Smooth muscle cell (in vitro differentiated cells): ENCODE data around the gene CSF1R. TPM values are rescaled to one million over a fixed set of nuclear protein-coding genes. Genes with fewer than 3 reads are reported as not detected.

Source experiments
- DNase-seq: peaks from one replicate; lab custom pipeline; 2025; ENCODE audit not compliant: unreplicated experiment; lab: John Stamatoyannopoulos, UW
- H2AFZ ChIP-seq: fragments of 200-600 bp; sonication (generic); 2 replicates; pipeline ENCODE4 v1.6.0; 2016; ENCODE audit warnings: antibody characterized with exemption, low read depth, mild to moderate bottlenecking
- H3F3A ChIP-seq: fragments of 200-600 bp; sonication (generic); 2 replicates; pipeline ENCODE4 v1.6.0; 2017; ENCODE audit warnings: antibody characterized with exemption, low read depth
- H3K27ac ChIP-seq: fragments of 200-600 bp; sonication (generic); 2 replicates; pipeline ENCODE4 v1.5.1; 2016; ENCODE audit warnings: low read depth, mild to moderate bottlenecking
- H3K27me3 ChIP-seq: fragments of 200-600 bp; sonication (generic); 2 replicates; pipeline ENCODE4 v1.6.1; 2016; ENCODE audit warnings: low read depth, mild to moderate bottlenecking
- H3K36me3 ChIP-seq: fragments of 200-600 bp; sonication (generic); 2 replicates; pipeline ENCODE4 v1.5.1; 2016; ENCODE audit warnings: low read depth
- H3K4me1 ChIP-seq: fragments of 200-600 bp; sonication (generic); 2 replicates; pipeline ENCODE4 v1.5.1; 2016; ENCODE audit warnings: low read depth
- H3K4me2 ChIP-seq: fragments of 200-600 bp; sonication (generic); 2 replicates; pipeline ENCODE4 v1.6.0; 2016; ENCODE audit warnings: mild to moderate bottlenecking
- H3K4me3 ChIP-seq: fragments of 200-600 bp; sonication (generic); 2 replicates; pipeline ENCODE4 v1.5.1; 2016; ENCODE audit warnings: mild to moderate bottlenecking
- H3K79me2 ChIP-seq: fragments of 200-600 bp; sonication (generic); 2 replicates; pipeline ENCODE4 v1.6.0; 2016; ENCODE audit warnings: low read depth, mild to moderate bottlenecking
- H3K9ac ChIP-seq: fragments of 200-600 bp; sonication (generic); 2 replicates; pipeline ENCODE4 v1.6.0; 2016; ENCODE audit warnings: low read depth
- H3K9me3 ChIP-seq: fragments of 200-600 bp; sonication (generic); replicated peaks from 2 replicates; pipeline ENCODE4 v1.5.1; 2016; ENCODE audit warnings: low read depth
- H4K20me1 ChIP-seq: fragments of 200-600 bp; sonication (generic); 2 replicates; pipeline ENCODE4 v1.6.0; 2016; ENCODE audit warnings: low read depth
- CTCF ChIP-seq: fragments of 200-600 bp; sonication (generic); IDR thresholded peaks from 2 replicates; pipeline ENCODE4 v1.5.1; 2017; ENCODE audit warnings: borderline replicate concordance, mild to moderate bottlenecking, antibody characterized with exemption; ENCODE audit not compliant: insufficient read depth, poor library complexity, severe bottlenecking
- WGBS: methylation state at CpG from one replicate; pipeline ENCODE4 v1.1.7; 2016; ENCODE audit warnings: low lambda C conversion rate; 5-methylcytosine and 5-hydroxymethylcytosine counted together
- polyA plus RNA-seq: library from polyadenylated mRNA; unstranded; fragments of >200 nt; fragmentation: Nextera tagmentation; extraction: Ambion mirVana; gene quantifications from 2 replicates; pipeline ENCODE4 v1.2.1, GENCODE V29; 2016
- total RNA-seq: library from RNA; depleted of rRNA; stranded (reverse); fragments of >200 nt; gene quantifications from 2 replicates; pipeline ENCODE4 v1.2.3, GENCODE V29; 2014

The CSF1R gene
- total and polyA plus RNA-seq, 2 experiments from 2014 or later, result 2.2 to 3.9 TPM

- Histone ChIP-seq H3K9me3 (no peaks in the 10 kb centered on the region), H3K4me2 (no peak overlapping the region), H3K79me2 (no peaks in the 10 kb centered on the region), H3K36me3 (no peaks in the 10 kb centered on the region), H3K4me1 (no peaks in the 10 kb centered on the region), H4K20me1 (no peaks in the 10 kb centered on the region), H3K27ac (no peak overlapping the region), H3K27me3 (no peaks in the 10 kb centered on the region), H3K9ac (no peak overlapping the region), H3F3A (peaks cover 13% of the 10 kb centered on the region), H3K4me3 (no peak overlapping the region), H2AFZ (no peak overlapping the region)
- no peak for DNase-seq
- TF ChIP-seq CTCF, result no peak
- WGBS, result 100% methylated on average over 2 of the region's 2 CpGs
These were observed 18.2 kb upstream of the CSF1R start for GRCh38 chr5:150104550-150104870.

GRCh38 chr5:150103678-150104549 lies 17.6 kb upstream of the CSF1R start:
- Histone ChIP-seq H3F3A (peaks cover 9% of the 10 kb centered on the region), H3K4me2 (no peak overlapping the region), H3K36me3 (no peaks in the 10 kb centered on the region), H3K27me3 (no peaks in the 10 kb centered on the region), H3K27ac (no peak overlapping the region), H2AFZ (no peak overlapping the region), H3K4me3 (no peak overlapping the region), H3K4me1 (no peaks in the 10 kb centered on the region), H3K9me3 (no peaks in the 10 kb centered on the region), H3K79me2 (no peaks in the 10 kb centered on the region), H3K9ac (no peak overlapping the region), H4K20me1 (no peaks in the 10 kb centered on the region)
- no peak for DNase-seq
- no peak for TF ChIP-seq CTCF
- 87% methylated on average over 5 of the region's 5 CpGs for WGBS

- no peaks in the 10 kb centered on the region for H3K4me1 ChIP-seq
- H3K4me3 ChIP-seq, result no peak overlapping the region
These were observed 14.7 kb upstream of the CSF1R start for GRCh38 chr5:150101023-150101422.

More at GRCh38 chr5:150101023-150101422, 14.7 kb upstream of the CSF1R start:
- Histone ChIP-seq H3K27me3 (no peaks in the 10 kb centered on the region), H3K4me2 (no peak overlapping the region), H3K9ac (no peak overlapping the region), H3K79me2 (no peaks in the 10 kb centered on the region), H3F3A (no peaks in the 10 kb centered on the region), H3K36me3 (no peaks in the 10 kb centered on the region), H2AFZ (no peak overlapping the region), H4K20me1 (no peaks in the 10 kb centered on the region), H3K27ac (no peak overlapping the region), H3K9me3 (no peaks in the 10 kb centered on the region)
- no peak for DNase-seq
- WGBS, result 82% methylated on average over 6 of the region's 6 CpGs
- TF ChIP-seq CTCF, result no peak
